NCI-H2107 (cell line): ENCODE measurements around the gene KCNA4.
"Not testable (repeated sequence)": the region's sequence is repeated elsewhere in the genome, so short reads cannot be mapped to it uniquely, and the experiment has no call there.

Source experiments
- DNase-seq: peaks from one replicate; lab custom pipeline; 2025; lab: John Stamatoyannopoulos, UW

Gene KCNA4

GRCh38 chr11:30016588-30017363 is at the start of gene KCNA4:
KCNA4 (minus strand) TSS chr11:30017030; CDS start chr11:30012678, 4,352 bp downstream.
- DNase-seq: no peak

GRCh38 chr11:30062103-30062502 is 45.3 kb upstream of the KCNA4 start:
- DNase-seq: no peak

DNA sequence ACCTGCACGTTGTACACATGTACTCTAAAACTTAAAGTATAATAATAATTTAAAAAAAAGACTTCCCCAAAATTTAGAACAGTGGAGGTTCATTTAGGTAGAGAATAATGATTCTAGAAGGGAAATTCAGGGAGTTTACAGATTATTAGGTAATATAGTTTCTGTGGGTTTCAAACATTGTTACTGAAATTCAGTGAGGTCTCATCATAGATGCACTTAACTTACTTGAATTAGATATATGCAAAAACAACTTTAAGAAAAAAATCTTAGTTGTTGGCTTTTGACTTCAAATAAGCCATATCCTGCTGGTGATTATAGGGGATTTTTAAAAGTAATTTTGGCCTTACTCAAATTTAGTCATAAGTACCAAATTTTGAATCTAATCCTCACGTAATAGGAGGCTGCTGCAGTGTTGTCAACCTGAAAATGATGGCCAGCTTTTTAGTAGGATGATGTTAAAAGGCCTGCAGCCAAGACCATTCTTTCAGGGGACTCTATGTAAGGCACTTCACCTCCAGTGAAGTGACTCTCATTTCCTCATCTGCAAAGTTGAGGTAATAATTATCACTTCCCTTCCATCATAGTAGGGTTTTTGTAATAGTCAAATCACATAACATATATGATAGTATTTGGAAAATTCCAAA is 42.5 kb upstream of the KCNA4 start:
- DNase-seq: no peak

GRCh38 chr11:30049214-30049613 is 32.4 kb upstream of the KCNA4 start:
- no peak for DNase-seq

GRCh38 chr11:30046578-30046945 is 29.7 kb upstream of the KCNA4 start:
- no peak for DNase-seq

GRCh38 chr11:30045921-30046577 is 29.2 kb upstream of the KCNA4 start:
- no peak for DNase-seq

- no peak for DNase-seq
Measured at GRCh38 chr11:30045144-30045543, 28.3 kb upstream of the KCNA4 start.

DNA sequence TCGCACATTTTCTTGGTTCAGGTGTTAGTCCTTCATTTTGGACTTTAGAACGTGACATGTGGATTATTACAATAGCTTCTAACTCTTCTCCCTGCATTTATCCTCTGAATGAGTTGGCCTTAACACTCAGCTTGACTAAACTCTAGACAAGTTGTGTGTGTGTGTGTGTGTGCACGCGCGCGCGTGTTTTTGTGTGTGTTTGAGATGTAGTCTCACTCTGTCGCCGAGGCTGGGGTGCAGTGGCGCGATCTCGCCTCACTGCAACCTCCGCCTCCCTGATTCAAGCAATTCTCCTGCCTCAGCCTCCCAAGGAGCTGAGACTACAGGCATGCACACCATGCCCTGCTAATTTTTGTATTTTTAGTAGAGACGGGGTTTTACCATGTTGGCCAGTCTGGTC is 24.3 kb upstream of the KCNA4 start:
- no peak for DNase-seq

- not testable (repeated sequence) for DNase-seq
Measured at GRCh38 chr11:30034746-30035145, 17.9 kb upstream of the KCNA4 start.

- DNase-seq: not testable (repeated sequence)
Measured at GRCh38 chr11:30034166-30034565, 17.3 kb upstream of the KCNA4 start.

GRCh38 chr11:30025396-30026139 is 8.7 kb upstream of the KCNA4 start:
- DNase-seq: no peak

GRCh38 chr11:30023074-30023473 is 6.2 kb upstream of the KCNA4 start:
- DNase-seq: no peak

DNA sequence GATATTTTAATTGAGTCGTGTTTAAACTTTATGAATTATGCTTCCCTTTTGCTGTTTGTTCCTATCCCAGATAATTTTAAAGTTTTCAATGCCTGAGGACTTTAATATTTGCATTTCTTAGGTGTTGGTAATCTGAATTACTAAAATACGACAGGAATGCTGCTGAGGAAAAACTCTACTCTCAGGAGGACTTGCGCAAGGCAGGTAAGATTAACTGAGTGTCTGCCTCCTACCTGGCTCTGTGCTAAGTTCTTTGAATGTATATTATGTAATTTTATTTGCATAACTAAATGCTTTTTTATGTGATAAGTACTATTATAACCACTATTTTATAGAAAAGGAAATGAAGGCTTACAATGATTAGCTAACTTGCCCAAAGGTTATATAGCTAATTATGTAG is 2.7 kb upstream of the KCNA4 start:
- no peak for DNase-seq

DNA sequence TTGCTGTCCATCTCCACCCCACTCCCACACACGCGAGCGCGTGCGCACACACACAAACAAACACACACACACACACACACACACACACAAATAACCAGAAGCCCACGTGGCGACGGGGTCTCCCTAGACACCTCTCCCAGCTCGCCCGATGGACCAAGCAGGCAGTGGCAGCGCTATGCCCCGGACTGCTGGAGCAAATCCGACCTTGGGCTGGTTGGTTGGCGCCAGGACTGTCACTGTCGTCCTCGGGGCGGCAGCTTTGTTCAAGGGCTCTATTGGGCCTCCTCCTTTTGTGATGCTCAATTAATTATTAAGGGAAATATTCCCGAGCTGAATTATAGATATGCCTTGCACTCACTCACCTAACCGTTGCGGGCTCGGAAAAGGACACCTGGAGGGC is 1.7 kb upstream of the KCNA4 start:
- no peak for DNase-seq

- DNase-seq: no peak
Measured at GRCh38 chr11:30017445-30017895, 640 bp upstream of the KCNA4 start.

GRCh38 chr11:30015725-30016412 is 961 bp downstream of the KCNA4 start:
- no peak for DNase-seq

DNA sequence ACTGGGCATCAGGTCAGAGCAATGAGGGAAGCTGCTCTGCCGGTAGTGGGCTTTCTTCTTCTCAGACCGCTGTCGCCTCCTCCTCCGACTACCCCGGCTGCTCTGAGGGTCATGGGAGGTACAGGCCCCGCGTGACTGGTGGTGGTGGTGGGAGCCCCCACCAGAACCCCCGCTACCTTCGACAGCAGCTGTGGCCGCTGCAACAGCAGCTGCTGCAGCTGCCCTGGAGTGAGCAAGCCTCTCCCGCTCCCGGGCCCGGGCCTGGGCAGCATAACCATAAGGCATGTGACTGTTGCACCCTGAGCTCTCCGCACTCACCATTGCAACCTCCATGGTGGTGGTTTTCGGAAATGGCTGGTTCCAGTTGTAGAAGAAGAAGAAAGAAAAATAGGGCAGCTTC is 4.5 kb downstream of the KCNA4 start:
- DNase-seq: no peak

GRCh38 chr11:30009060-30009459 is 7.8 kb downstream of the KCNA4 start:
- no peak for DNase-seq

DNA sequence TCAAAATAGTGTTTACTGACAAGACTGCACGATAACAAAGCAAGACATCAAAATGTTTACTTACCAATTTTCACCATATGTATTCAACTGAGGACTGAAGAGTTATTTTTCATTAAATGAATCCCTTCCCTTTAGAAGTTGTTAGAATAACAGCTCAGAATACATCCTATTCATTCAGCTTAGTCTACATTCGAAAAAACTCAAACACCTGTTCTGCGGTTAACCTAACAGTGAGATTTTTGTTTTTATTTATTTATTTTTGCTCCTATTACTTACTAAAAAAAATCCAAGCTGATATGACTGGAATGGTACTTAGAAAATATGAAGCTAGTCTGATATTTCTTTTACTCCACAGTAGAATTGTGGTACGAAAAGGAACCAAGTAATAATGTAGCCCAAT is 10.0 kb downstream of the KCNA4 start:
- no peak for DNase-seq

- no peak for DNase-seq
Measured at GRCh38 chr11:30002157-30002785, 14.6 kb downstream of the KCNA4 start.
